ENCODE data around the gene MLXIPL.
A peak's percentile ranks its signal among the peaks of the same experiment; 100 is the strongest.
"Not testable (repeated sequence)": the region's sequence is repeated elsewhere in the genome, so short reads cannot be mapped to it uniquely, and the experiment has no call there.

The MLXIPL gene, protein sequence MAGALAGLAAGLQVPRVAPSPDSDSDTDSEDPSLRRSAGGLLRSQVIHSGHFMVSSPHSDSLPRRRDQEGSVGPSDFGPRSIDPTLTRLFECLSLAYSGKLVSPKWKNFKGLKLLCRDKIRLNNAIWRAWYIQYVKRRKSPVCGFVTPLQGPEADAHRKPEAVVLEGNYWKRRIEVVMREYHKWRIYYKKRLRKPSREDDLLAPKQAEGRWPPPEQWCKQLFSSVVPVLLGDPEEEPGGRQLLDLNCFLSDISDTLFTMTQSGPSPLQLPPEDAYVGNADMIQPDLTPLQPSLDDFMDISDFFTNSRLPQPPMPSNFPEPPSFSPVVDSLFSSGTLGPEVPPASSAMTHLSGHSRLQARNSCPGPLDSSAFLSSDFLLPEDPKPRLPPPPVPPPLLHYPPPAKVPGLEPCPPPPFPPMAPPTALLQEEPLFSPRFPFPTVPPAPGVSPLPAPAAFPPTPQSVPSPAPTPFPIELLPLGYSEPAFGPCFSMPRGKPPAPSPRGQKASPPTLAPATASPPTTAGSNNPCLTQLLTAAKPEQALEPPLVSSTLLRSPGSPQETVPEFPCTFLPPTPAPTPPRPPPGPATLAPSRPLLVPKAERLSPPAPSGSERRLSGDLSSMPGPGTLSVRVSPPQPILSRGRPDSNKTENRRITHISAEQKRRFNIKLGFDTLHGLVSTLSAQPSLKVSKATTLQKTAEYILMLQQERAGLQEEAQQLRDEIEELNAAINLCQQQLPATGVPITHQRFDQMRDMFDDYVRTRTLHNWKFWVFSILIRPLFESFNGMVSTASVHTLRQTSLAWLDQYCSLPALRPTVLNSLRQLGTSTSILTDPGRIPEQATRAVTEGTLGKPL

DNA sequence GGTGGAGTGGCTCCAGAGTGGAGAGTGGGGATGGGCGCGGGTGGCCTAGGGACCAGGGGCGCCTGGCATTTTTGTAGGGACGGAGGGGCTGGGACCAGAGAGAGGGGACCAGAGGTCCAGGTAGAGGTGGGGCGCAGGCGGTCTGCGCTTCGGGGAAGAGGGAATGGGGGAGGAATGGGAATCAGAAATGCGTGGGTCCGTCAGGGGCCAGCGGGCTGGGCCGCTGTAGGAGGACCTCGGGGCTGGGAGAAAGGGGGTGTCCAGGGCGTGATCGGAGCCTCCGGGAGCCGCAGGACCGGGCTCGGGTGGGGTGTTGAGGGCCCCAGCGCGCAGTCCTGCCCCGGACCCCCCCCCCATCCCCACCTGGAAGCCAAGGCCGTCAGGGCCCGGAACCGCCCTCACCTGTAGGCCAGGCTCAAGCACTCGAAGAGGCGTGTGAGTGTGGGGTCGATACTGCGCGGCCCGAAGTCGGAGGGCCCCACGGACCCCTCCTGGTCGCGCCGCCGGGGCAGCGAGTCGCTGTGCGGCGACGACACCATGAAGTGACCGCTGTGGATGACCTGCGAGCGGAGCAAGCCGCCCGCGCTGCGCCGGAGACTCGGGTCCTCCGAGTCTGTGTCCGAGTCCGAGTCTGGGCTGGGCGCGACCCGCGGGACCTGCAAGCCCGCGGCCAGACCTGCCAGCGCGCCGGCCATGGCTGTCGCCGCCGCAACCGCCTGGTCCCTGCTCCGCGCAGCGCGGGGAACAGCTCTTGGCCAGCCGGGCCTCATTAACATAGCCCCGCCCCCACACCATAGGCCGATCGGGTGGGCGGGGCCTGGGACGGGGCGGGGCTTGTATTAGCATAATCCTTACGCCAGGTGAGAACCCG is at the start of gene MLXIPL:
Gene MLXIPL (minus strand): TSS at position 725 of the 871 bp plus-strand sequence. CDS start 30 bp downstream, at position 695.
- peak; percentile 46 for DNase-seq

DNA sequence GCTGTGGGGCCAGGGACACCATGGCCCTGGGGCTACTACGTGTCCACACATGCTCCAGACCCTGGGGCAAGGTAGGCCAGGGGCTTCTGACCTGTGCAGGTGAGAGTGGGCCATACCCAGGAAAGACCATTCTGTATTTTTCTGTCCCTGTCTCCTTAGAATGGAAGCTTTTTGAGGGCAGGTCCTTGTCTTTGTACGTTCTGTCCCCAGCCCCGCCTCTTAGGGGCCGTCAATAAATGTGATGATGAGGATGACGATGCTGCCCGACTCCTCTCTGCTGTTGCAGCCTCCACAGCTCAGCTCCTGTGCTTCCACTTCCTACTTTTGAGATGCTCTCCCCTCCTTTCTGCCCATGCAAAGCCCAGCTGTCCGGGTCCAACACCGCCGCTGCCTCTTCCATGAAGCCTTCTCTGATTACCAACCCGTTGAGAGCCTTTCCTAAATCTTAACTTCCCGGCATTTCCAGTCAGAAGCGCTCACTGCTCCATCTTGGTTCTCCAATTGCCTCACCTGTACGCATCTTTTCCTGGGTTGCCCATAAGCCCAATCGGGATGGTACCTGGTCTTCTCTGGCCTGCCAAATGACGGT is 47.6 kb upstream of the MLXIPL start:
- DNase-seq = no peak

DNA sequence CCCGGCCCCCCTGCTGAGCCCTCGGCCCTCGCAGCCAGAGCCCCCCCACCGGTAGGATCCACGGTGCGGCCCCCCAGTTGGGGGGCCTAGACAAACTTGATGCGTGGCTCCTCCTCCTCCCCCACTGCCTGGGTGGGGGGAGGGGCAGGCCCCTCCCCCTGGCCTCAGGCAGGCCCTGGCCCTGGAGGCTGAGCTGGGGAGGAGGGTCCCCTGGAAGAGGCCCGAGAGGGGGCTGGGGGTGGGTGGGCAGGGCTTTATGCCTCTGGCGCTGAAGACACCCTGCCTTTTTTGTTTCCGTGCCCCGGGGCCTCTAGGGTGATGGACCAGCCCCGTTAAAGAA is 47.0 kb upstream of the MLXIPL start:
- no peak for DNase-seq

DNA sequence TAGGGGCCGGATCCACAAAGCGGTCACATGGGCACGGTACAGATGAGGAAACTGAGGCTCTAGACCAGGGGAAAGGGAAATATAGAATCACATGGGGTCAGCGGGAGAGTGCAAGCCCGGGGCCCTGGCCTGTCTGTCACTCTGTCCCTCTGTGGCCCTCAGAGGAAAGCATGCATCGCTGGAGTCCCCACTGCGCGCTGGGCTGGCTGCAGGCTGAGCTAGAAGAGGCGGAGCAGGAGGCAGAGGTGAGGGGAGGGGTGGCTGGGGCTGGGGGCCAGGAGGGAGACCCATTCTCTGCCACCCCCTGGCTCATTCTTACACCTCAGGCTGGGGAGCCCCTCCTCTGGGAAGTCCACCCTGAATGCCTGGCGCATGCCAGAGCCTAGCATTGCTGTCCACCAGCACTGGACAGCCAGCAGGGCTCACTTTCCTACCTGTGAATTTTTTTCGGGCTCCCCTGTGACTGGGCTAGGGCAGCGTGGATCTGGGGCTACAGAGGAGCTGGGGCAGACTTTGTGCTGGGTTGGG is 45.6 kb upstream of the MLXIPL start:
- no peak for DNase-seq

DNA sequence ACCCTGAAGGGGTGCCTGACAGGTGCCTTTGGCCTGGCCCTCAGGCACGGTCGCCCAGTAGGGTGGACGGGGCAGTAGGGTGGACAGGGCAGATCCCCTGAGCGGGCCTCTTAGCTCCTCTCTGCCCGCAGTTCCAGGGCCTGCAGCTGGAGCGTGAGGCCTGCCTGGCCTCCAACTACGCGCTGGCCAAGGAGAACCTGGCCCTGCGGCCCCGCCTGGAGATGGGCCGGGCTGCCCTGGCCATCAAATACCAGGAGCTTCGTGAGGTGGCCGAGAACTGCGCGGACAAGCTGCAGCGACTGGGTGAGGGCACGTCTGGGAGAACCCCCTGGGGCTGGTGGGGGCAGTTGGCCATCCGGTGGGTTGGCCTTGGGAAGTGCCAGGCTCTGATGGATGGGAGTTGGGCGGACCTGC is 45.0 kb upstream of the MLXIPL start:
- DNase-seq = no peak

DNA sequence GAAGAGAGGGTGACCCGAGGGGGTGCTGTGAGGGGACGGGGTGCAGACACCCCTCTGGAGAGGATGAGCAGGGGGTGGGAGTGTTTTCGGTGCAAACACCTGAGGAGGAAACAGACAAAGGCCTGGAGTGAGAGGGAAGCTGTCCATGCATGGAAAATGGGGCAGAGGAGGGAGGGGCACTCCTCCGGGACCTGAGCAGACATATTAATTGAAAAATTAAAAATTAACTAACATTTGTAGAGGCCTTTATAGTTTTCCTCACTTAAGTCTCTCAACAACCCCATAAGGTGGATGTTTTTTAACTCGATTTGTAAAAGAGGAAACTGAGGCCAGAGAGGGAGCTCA is 44.5 kb upstream of the MLXIPL start:
- no peak for DNase-seq

DNA sequence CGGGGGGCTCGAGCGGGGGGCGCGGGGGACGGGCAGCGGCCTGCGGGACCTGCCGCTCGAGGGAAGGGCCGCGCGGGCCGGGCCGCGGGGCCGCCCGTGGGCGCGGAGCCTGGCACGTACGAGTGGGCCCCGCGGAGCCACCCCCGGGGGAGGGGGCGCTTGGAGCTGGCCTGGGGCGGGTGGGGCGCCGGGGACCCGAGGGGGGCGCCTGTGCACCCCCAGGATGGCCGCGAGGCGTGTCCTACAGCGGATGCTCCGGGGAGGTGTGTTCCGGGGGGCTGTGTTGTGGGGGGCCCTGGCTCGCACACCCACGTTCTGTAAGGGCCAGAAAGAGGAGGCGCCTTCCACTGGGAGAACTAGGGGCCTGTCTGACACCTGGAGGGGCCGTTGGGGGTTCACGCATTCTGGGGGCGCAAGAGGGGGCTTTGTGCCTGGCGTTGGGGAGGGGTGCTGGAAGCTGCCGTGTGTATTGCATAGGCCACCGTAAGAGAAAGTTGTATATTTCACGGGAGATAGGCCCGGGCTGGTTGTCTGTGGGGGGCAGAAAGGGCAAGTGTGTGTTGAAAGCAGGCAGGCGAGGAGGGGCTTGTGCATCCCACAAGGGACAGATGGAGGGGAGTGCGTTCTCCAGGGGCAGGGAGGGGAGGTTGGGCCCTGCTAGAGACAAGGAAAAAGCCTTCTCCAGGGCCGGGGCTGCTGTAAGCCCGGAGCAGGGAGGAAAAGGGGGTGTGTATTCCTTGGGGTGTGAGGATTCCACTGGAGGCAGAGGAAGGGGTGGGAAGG is 44.0 kb upstream of the MLXIPL start:
- no peak for DNase-seq

DNA sequence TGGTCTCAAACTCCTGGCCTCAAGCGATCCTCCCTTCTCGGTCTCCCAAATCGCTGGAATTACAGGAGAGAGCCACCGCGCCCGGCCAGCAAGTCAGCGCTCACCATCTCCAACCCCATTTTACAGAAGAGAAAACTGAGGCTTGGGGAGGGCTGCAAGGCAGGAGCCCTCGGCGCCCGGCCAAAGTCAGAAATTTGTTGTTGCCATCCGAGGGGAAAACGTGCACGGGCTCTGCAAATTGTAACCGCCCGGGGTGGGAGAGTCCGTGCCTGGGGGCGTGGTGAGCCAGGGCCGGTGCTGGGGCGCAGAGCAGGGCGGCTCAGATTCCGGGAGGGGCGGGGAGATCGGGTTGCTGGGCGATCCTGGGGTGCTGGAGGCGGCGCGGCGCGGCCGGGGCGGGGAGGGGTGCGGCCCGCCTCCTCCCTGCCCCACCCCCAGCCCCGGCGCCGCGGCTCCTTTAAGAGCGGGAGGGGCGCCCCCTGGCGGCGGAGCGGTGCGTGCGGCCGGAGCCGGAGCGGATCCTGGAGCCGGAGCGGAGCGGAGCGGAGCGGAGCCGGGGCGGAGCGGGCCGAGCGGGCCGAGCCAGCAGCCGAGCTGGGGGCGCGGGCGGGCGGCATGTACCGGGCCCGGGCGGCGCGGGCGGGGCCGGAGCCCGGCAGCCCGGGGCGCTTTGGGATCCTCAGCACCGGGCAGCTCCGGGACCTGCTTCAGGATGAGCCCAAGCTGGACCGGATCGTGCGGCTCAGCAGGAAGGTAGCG is 43.2 kb upstream of the MLXIPL start, which contains the start of gene VPS37D:
Gene VPS37D (plus strand): TSS at position 488 of the 759 bp plus-strand sequence. CDS start 128 bp downstream, at position 616.
- DNase-seq = peak; percentile 93

DNA sequence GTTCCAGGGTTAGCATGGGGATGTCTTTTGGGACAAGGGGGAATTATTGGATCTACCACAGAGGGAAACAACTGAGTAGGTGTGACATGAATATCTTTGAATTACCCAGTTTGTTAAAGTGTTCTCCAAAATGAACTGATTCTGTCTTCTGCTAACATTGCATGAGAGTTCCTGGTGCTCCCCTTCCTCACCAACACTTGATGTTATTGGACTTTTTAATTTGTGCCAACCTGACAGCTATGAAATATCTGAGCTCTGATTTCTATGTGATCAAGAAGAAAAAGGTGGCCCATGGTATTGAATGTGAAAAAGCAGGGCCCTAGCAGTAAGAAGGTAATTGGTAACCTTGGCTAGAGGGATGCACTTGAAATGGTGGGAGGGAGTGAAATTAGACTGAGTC is 38.7 kb upstream of the MLXIPL start:
- DNase-seq = no peak

DNA sequence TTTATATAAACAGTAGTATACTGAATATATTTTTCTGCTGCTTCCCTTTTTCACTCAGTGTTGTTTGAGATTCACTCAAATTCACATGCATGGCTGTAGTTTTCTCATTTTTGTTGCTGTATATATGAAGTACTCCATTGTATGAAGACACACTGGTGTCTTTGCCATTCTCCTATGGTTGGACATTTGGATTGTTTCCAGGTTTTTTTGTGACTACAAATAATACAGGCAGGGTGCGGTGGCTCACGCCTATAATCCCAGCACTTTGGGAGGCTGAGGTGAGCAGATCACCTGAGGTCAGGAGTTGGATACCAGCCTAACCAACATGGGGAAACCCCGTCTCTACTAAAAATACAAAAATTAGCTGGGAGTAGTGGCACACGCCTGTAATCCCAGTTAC is 36.3 kb upstream of the MLXIPL start:
- DNase-seq = not testable (repeated sequence)

DNA sequence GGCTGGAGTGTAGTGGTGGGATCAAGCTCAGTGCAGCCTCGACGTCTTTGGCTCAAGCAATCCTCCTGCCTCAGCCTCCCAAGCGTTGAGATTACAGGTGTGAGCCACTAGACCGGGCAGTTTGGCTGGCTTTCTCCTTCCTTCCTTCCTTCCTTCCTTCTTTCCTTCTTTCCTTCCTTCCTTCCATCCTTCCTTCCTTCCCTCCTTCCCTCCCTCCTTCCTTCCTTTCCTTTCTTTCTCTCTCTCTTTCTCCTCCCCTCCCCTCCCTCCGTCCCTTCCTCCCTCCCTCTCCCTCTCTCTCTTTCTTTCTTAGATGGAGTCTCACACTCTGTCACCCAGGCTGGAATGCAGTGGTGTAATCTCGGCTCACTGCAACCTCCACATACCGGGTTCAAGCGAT is 35.7 kb upstream of the MLXIPL start:
- no peak for DNase-seq

DNA sequence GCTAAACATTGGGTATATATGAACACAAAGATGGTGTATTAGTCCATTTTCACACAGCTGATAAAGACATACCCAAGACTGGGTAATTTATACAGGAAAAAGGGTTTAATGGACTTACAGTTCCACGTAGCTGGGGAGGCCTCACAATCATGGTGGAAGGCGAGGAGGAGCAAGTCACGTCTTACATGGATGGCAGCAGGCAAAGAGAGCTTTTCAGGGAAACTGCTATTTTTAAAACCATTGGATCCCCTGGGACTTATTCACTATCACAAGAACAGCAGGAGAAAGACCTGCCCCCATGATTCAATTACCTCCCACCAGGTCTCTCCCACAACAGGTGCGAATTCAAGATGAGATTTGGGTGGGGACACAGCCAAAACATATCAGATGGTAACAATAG is 31.0 kb upstream of the MLXIPL start:
- DNase-seq = not testable (repeated sequence)

DNA sequence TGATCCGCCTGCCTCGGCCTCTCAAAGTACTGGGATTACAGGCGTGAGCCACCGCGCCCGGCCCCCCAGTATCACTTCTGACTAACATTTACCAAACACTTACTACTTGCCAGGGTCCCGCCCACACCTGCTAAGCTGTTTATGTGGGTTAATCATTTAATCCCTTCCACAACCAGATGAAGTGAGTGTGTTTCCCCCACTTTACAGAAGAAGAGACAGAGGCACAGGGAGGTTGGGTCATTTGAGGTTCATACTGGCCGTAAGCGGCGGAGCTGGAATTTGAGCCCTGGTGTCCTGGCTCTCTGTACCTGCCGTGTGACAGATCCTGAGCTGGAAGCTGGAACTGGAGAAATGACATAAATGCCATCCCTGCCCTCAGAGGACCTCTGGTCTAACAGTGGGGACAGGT is 28.2 kb upstream of the MLXIPL start:
- no peak for DNase-seq

DNA sequence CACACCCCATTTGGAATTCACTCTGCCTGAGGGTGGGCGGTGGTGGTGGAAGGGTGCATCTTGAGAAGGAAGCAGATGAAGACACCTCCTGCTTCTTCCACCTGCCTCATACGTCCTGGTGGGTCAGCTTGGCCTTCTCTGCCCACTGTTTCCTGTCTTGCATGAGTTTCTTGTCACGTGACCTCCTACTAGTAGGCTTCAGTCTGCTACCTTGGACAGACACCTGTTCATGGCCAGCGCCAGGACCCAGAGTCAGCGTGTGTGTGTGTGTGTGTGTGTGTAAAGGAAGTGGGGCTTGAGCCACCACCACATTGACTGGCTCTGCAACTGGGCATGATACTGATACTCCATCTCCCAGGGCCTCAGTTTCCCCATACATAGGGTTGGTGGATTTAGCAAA is 26.2 kb upstream of the MLXIPL start:
- no peak for DNase-seq

DNA sequence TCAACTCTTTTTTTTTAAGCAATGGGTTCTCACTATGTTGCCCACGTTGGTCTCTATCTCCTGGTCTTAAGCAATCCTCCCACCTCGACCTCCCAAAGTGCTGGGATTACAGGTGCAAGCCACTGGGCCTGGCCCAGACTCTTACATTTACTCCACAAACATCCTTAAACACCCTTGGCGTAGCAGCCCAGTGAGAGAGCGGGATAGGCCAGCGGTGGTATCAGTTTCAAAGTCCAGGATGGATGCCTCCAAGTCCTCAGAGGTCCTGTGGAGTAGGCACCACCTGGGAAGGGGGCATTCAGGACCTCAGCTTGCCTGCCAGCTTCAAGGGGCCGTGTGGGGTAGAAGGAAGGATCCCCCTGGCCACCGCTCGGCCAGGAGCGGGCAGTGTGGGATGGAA is 25.3 kb upstream of the MLXIPL start:
- DNase-seq = no peak

DNA sequence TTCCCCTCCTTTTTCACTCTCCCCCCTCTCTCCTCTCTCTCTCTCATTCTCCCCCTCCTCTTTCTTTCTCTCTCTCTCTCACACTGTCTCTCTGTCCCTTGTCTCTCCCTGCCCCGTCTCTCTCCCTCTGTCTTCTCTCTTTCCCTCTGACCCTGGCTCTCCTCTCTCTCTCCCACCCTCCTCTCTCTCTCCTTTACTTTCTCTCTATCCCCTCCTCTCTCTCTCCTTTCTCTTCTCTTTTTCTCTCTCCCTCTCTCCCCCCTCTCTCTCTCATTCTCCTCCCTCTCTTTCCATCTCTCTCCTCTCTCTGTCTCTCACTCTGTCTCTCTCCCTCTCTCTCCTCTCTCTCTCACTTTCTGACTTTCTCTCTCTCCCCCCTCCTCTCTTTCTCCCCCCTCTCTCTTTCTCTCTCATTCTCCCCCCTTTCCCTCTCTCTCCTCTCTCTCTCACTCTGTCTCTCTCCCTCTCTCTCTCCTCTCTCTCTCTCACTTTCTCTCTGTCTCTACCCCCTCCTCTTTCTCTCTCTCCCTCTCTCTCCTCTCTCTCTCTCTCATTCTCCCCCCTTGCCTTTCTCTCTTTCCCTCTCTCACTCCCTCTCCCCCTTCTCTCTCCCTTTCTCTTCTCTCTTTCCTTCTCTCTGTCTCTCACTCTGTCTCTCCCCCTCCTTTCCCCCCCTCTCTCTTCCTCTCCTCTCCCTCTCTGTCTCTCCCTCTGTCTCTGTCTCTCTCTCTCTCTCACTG is 24.4 kb upstream of the MLXIPL start:
- no peak for DNase-seq

DNA sequence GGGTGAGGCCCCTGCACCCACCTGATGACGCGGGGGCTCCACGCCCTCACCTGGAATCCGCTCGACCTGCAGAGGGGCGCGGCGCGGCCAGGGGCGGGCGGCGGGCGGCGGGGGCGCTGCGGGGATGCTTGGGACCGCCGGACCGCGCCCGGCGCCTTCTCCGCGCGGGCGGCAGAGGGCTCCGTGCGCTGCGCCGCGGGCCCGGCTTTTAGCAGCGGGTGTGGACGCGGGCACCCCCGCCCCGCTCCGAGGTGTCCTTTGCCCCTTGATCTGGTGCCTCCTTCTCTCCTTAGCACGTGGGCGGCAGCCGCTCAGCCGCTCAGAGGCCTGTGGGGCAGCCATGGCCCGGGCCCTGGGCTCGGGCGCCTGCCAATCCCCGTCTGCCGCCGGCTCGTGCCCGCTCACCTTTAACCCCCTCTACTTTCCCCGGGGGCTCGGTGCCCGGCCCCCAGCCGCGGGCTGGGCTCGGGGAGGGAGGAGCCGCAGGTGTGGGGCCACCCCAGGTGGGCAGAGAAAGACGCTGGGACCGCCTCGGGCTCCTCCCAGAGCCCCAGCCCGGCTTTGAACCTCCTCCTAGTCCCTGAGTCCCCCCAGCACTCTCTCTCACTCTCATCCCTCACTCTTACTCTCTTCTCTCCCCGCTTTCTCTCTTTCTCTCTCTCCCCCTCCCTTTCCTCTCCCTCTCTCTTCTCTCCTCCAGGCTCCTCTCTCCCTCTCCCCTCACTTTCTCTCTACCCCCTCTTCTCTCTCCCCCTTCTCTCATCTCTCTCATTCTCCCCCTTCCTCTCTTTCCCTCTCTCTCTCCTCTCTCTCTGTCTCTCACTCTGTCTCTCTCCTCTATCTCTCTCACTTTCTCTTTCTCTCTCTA is 23.6 kb upstream of the MLXIPL start:
- peak; percentile 31 for DNase-seq

DNA sequence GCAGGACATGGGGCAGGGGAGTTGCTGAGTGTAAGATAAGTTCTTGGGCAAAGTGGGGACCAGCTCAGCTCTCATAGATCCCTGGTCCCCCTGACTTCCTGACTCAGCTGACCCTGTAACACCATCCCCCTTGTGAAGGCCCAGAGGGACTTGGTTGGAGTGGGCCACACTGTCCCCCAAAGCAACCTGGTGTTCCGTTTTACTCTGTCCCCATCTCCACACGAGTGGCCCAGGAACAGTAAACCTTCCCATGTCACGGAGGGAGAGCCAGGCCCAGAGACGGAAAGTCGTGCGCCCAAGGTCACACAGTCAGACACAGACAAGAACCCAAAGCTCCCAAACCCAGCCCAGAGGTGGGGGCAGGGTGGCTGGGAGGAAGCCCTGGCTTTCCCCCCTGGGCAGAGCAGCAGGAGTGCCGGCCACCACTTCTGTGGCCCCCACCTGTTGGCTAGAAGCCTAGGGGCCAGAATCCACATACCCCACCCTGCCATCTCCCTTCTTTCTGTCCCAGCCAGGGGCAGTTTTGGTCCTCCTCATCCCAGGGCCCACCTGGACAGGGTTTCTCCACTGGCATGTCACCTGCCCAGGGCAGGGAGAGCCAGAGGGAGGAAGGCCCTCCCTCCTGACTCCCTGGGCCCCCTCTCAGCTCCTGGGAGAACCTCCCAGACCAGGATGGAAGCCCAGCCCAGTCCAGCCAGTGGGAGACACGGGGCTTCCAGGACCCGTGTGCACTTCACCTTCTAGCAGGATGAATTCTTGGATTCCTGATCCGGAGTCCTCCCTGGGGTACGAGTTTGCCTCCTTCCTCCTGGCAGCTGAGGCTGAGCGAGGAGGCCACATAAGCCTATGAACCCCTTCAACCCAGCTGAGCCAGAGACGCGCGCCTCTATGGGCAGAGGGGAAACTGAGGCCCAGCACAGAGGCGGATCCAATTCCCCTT is 22.7 kb upstream of the MLXIPL start:
- DNase-seq = no peak
